Neural cell (in vitro differentiated cells): ENCODE data around the gene AQP10.

Experiments used
- POLR2AphosphoS5 ChIP-seq: IDR thresholded peaks from 2 replicates; pipeline ENCODE4 v1.6.1; 2012
- SMC3 ChIP-seq: fragments of 450-650 bp; conservative IDR thresholded peaks from 2 replicates; pipeline ENCODE4 v1.6.1; 2014; ENCODE audit warnings: antibody characterized with exemption, mild to moderate bottlenecking, moderate library complexity; ENCODE audit not compliant: poor library complexity
- TF ChIP-seq, protein P1 (sequence below): fragments of 450-650 bp; IDR thresholded peaks from 2 replicates; pipeline ENCODE4 v1.5.1; 2014; ENCODE audit warnings: antibody characterized with exemption, mild to moderate bottlenecking, moderate library complexity; ENCODE audit not compliant: poor library complexity, severe bottlenecking

DNA sequence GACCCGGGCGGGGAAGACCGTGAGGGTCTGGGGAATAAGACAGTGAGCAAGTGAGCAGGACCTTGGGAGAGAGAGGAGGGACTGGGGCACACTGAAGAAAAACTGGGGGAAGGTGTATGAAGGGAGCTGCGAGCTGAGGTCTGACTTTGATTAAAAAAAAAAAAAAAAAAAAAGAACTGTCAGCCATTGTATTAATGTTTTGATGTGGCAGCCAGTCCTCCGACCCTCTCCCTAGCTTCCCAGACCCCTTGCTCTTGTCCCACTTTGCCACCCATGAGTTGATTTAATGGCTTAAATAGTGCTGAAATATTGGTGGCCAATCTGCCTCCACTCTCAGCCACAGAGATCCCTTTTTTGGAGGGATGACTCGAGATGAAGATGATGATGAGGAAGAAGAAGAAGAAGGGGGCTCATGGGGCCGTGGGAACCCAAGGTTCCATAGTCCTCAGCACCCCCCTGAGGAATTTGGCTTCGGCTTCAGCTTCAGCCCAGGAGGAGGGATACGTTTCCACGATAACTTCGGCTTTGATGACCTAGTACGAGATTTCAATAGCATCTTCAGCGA, 47.8 kb upstream of the AQP10 start:
- TF ChIP-seq, protein P1, sequence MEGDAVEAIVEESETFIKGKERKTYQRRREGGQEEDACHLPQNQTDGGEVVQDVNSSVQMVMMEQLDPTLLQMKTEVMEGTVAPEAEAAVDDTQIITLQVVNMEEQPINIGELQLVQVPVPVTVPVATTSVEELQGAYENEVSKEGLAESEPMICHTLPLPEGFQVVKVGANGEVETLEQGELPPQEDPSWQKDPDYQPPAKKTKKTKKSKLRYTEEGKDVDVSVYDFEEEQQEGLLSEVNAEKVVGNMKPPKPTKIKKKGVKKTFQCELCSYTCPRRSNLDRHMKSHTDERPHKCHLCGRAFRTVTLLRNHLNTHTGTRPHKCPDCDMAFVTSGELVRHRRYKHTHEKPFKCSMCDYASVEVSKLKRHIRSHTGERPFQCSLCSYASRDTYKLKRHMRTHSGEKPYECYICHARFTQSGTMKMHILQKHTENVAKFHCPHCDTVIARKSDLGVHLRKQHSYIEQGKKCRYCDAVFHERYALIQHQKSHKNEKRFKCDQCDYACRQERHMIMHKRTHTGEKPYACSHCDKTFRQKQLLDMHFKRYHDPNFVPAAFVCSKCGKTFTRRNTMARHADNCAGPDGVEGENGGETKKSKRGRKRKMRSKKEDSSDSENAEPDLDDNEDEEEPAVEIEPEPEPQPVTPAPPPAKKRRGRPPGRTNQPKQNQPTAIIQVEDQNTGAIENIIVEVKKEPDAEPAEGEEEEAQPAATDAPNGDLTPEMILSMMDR = no peak
- TF ChIP-seq POLR2AphosphoS5 (no peak), SMC3 (no peak)
